ENCODE data around the gene EVX2. TPM values are rescaled to one million over a fixed set of nuclear protein-coding genes. Genes with fewer than 3 reads are reported as not detected.
A peak's percentile ranks its signal among the peaks of the same experiment; 100 is the strongest.

EVX2 gene
- total RNA-seq, 1 experiment from 2014 or later: not detected

GRCh38 chr2:176079831-176080539 lies 3.8 kb downstream of the EVX2 start:
- CTCF ChIA-PET: no interaction called here
- no TSS peak for BruUV-seq (replicated peaks)
- Histone ChIP-seq H3K9me3 (ENCODE audit: insufficient read depth, low read depth) (no peaks in the 10 kb centered on the region; the same call in 1 of the 2 replicates), H3K36me3 (ENCODE audit: low read depth) (no peaks in the 10 kb centered on the region), H3K79me2 (ENCODE audit: low read depth) (no peaks in the 10 kb centered on the region), H3K27ac (no peak overlapping the region), H2AFZ (no peak overlapping the region), H4K20me1 (ENCODE audit: insufficient read depth) (no peaks in the 10 kb centered on the region), H3K4me1 (replicated peaks; ENCODE audit: insufficient read depth) (no peaks in the 10 kb centered on the region), H3K4me3 (no peak overlapping the region), H3F3A (ENCODE audit: insufficient read depth, low read depth) (no peaks in the 10 kb centered on the region), H3K4me2 (no peak overlapping the region), H3K27me3 (ENCODE audit: insufficient read depth, low read depth) (peaks cover 42% of the 10 kb centered on the region), H3K9me2 (ENCODE audit: insufficient read depth) (no peaks in the 10 kb centered on the region)
- POLR2A ChIA-PET (ENCODE audit: unreplicated experiment): no interaction called here
- DNase-seq: no peak
- intact Hi-C loops (cut with micrococcal nuclease; ENCODE audit: unreplicated experiment): no loop called here
- TF ChIP-seq EZH2 (IDR thresholded peaks at IDR 0.05; ENCODE audit: low read depth): no peak
- TF ChIP-seq, protein P1, sequence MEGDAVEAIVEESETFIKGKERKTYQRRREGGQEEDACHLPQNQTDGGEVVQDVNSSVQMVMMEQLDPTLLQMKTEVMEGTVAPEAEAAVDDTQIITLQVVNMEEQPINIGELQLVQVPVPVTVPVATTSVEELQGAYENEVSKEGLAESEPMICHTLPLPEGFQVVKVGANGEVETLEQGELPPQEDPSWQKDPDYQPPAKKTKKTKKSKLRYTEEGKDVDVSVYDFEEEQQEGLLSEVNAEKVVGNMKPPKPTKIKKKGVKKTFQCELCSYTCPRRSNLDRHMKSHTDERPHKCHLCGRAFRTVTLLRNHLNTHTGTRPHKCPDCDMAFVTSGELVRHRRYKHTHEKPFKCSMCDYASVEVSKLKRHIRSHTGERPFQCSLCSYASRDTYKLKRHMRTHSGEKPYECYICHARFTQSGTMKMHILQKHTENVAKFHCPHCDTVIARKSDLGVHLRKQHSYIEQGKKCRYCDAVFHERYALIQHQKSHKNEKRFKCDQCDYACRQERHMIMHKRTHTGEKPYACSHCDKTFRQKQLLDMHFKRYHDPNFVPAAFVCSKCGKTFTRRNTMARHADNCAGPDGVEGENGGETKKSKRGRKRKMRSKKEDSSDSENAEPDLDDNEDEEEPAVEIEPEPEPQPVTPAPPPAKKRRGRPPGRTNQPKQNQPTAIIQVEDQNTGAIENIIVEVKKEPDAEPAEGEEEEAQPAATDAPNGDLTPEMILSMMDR (conservative IDR thresholded peaks at IDR 0.05): peak; percentile 30; the same call in 1 of the 2 replicates

DNA sequence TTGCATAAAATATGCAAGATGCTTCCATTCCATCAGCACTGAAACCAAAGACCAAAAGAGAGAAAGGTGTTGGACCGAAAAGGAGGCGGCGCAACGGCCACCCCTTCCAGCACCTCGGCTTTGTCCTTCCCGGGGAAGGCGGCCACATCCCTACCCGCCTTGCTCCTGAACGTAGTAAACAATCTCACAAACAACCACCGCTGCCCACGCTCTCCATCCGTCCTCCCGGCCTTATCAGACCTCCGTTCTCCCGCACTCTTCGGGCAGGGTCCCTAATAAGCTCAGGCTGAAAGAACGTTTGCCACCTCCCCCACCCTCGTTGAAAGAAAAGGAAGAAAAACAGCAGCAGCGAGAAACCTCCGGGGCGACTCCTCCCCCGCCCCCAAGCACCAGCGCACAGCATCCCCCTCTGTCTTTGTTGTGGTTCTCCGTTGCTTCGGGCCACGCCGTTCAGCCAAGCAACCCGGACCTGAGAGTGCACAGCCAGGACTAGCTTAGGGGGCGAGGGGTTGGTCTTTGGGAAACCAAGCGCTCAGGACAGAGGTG lies 4.4 kb downstream of the EVX2 start:
- Histone ChIP-seq H3K36me3 (ENCODE audit: low read depth) (no peaks in the 10 kb centered on the region), H3F3A (ENCODE audit: insufficient read depth, low read depth) (no peaks in the 10 kb centered on the region), H3K79me2 (ENCODE audit: low read depth) (no peaks in the 10 kb centered on the region), H3K4me3 (no peak overlapping the region), H3K4me1 (replicated peaks; ENCODE audit: insufficient read depth) (no peaks in the 10 kb centered on the region), H3K4me2 (no peak overlapping the region), H2AFZ (no peak overlapping the region), H3K27me3 (ENCODE audit: insufficient read depth, low read depth) (peaks cover 43% of the 10 kb centered on the region), H3K27ac (no peak overlapping the region), H3K9me2 (ENCODE audit: insufficient read depth) (no peaks in the 10 kb centered on the region), H4K20me1 (ENCODE audit: insufficient read depth) (no peaks in the 10 kb centered on the region), H3K9me3 (ENCODE audit: insufficient read depth, low read depth) (no peaks in the 10 kb centered on the region; the same call in 1 of the 2 replicates)
- POLR2A ChIA-PET (ENCODE audit: unreplicated experiment): no interaction called here
- TF ChIP-seq, protein P1 (conservative IDR thresholded peaks at IDR 0.05): no peak
- intact Hi-C loops (cut with micrococcal nuclease; ENCODE audit: unreplicated experiment): no loop called here
- CTCF ChIA-PET: no interaction called here
- no TSS peak for BruUV-seq (replicated peaks)
- no peak for DNase-seq

DNA sequence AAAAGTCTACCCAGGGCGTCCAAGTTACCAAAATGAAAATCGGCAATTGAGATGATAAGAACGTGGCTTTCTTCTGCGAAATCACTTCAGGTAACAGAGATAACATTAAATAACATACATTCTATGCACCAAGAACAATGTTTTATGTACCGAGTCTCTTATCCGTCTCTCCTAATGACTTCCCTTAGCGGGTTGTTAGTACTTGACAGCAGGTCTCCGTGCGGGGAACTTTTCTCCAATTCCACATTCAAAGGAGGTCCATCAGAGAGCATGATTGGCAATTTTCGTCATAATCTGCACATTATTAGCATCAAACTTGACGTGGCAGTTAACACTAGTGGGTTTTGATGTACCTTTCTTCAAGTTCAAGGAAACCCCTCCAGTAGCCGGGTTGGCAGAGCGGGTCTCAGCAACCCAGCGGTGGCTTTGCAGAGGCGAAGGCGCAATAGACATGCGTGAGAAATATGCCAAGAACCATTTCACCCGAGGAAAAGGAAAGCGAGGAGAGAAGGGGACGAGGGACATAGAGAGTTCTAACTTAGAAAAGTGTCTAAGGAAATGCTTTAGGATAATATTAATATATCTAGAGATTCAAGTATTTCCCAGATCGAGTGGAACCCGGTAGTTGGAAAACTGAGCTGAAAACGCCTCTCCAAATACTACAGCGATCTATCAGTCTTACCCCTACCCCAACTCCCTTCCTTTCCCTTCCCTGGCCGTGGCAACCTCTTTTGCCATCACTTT lies 5.0 kb downstream of the EVX2 start:
- Histone ChIP-seq H3K27me3 (ENCODE audit: insufficient read depth, low read depth) (peaks cover 49% of the 10 kb centered on the region), H3K9me2 (ENCODE audit: insufficient read depth) (no peaks in the 10 kb centered on the region), H3K4me1 (replicated peaks; ENCODE audit: insufficient read depth) (no peaks in the 10 kb centered on the region), H3K36me3 (ENCODE audit: low read depth) (no peaks in the 10 kb centered on the region), H2AFZ (no peak overlapping the region), H3K79me2 (ENCODE audit: low read depth) (no peaks in the 10 kb centered on the region), H3K4me2 (no peak overlapping the region), H4K20me1 (ENCODE audit: insufficient read depth) (no peaks in the 10 kb centered on the region), H3F3A (ENCODE audit: insufficient read depth, low read depth) (no peaks in the 10 kb centered on the region), H3K4me3 (no peak overlapping the region), H3K9me3 (ENCODE audit: insufficient read depth, low read depth) (no peaks in the 10 kb centered on the region; the same call in 1 of the 2 replicates), H3K27ac (no peak overlapping the region)
- intact Hi-C loops (cut with micrococcal nuclease; ENCODE audit: unreplicated experiment): no loop called here
- TF ChIP-seq EZH2 (IDR thresholded peaks at IDR 0.05; ENCODE audit: low read depth): no peak
- TF ChIP-seq, protein P1 (conservative IDR thresholded peaks at IDR 0.05): no peak
- no peak for DNase-seq
- BruUV-seq (replicated peaks): no TSS peak
- CTCF ChIA-PET: no interaction called here
- POLR2A ChIA-PET (ENCODE audit: unreplicated experiment): no interaction called here
